ENCODE measurements around the gene TBC1D22A. TPM values are rescaled to one million over a fixed set of nuclear protein-coding genes. Genes with fewer than 3 reads are reported as not detected.

Gene TBC1D22A
- total RNA-seq, 4 donors from 2014 or later, result 10.8 to 32.2 (median 22.3) TPM

GRCh38 chr22:47040486-47041270 is 278.2 kb downstream of the TBC1D22A start:
- no peak for TF ChIP-seq CTCF (IDR thresholded peaks at IDR 0.05; ENCODE audit: low read depth)

GRCh38 chr22:47041271-47042115 is 279.0 kb downstream of the TBC1D22A start:
- no peak for TF ChIP-seq CTCF (IDR thresholded peaks at IDR 0.05; ENCODE audit: low read depth)

GRCh38 chr22:47042116-47042825 is 279.8 kb downstream of the TBC1D22A start:
- no peak for TF ChIP-seq CTCF (IDR thresholded peaks at IDR 0.05; ENCODE audit: low read depth)

- no peak for TF ChIP-seq CTCF (IDR thresholded peaks at IDR 0.05; ENCODE audit: low read depth)
These were observed 280.5 kb downstream of the TBC1D22A start for GRCh38 chr22:47042861-47043496.

- no peak for TF ChIP-seq CTCF (IDR thresholded peaks at IDR 0.05; ENCODE audit: low read depth)
These were observed 281.6 kb downstream of the TBC1D22A start for GRCh38 chr22:47043835-47044721.

- no peak for TF ChIP-seq CTCF (IDR thresholded peaks at IDR 0.05; ENCODE audit: low read depth)
These were observed 282.5 kb downstream of the TBC1D22A start for GRCh38 chr22:47044722-47045535.
